H1 (cell line): ENCODE measurements around the gene FLT3. TPM values are rescaled to one million over a fixed set of nuclear protein-coding genes. Genes with fewer than 3 reads are reported as not detected.
A peak's percentile ranks its signal among the peaks of the same experiment; 100 is the strongest.

Experiments
- CTCF ChIA-PET: fragments of 300-600 bp; sonication (Branson Sonifier 250); formaldehyde crosslinking; loops from one replicate; lab custom pipeline; 2021; ENCODE audit not compliant: partially characterized antibody; lab: Charles Lee
- POLR2A ChIA-PET: fragments of 300-600 bp; sonication (Branson Sonifier 250); formaldehyde crosslinking; loops from one replicate; lab custom pipeline; 2021; ENCODE audit warnings: inconsistent platforms; ENCODE audit not compliant: partially characterized antibody; lab: Charles Lee
- DNase-seq, 2 experiments: peaks; one replicate each; pipeline versions ENCODE4 v3.0.0 to v3.0.0-alpha.2; 2010 to 2022; ENCODE audit warnings: low spot score in 2 of 2, low read depth in 1 of 2, mixed read lengths in 1 of 2
- FAIRE-seq: peaks from 2 replicates; lab custom pipeline; 2011; peaks lifted over from hg19 to GRCh38; lab: Jason Lieb, UNC
- H2AFZ ChIP-seq: 2 replicates; pipeline ENCODE4 v1.8.1; 2012; ENCODE audit warnings: low read length, inconsistent platforms
- H2AK5ac ChIP-seq: 2 replicates; pipeline ENCODE4 v1.6.1; 2013; ENCODE audit warnings: low read depth, low read length
- H2BK120ac ChIP-seq: replicated peaks from 2 replicates; pipeline ENCODE3; 2013; ENCODE audit warnings: low read depth, low read length, inconsistent platforms
- H2BK12ac ChIP-seq: 2 replicates; pipeline ENCODE4 v1.6.1; 2013; ENCODE audit warnings: low read depth, low read length
- H2BK15ac ChIP-seq: 2 replicates; pipeline ENCODE4 v1.6.1; 2013; ENCODE audit warnings: low read length
- H2BK20ac ChIP-seq: 2 replicates; pipeline ENCODE4 v1.6.1; 2013; ENCODE audit warnings: low read length
- H2BK5ac ChIP-seq: 2 replicates; pipeline ENCODE4 v1.6.1; 2013; ENCODE audit warnings: low read depth, low read length
- H3K14ac ChIP-seq: 2 replicates; pipeline ENCODE4 v1.6.1; 2013; ENCODE audit warnings: inconsistent platforms; ENCODE audit not compliant: insufficient read length
- H3K18ac ChIP-seq: 2 replicates; pipeline ENCODE4 v1.6.1; 2013; ENCODE audit warnings: low read length; ENCODE audit errors: extremely low read depth
- H3K23ac ChIP-seq: 2 replicates; pipeline ENCODE4 v1.6.1; 2013; ENCODE audit warnings: inconsistent platforms; ENCODE audit not compliant: insufficient read length
- H3K23me2 ChIP-seq: 2 replicates; pipeline ENCODE4 v1.6.1; 2013; ENCODE audit warnings: low read depth, low read length
- H3K27ac ChIP-seq: 2 replicates; pipeline ENCODE4 v1.6.1; 2011; ENCODE audit warnings: low read depth, low read length, inconsistent platforms
- H3K27me3 ChIP-seq, 4 experiments: replicated peaks in 1 of 4; 1 replicate in 1 of 4; 2 replicates in 3 of 4; pipeline versions ENCODE4 v1.6.1 to v1.8.1; 2011 to 2013; ENCODE audit warnings: low read length in 3 of 4, mild to moderate bottlenecking in 3 of 4, inconsistent platforms in 2 of 4, mixed read lengths in 2 of 4, moderate library complexity in 1 of 4; ENCODE audit not compliant: control insufficient read depth in 3 of 4, insufficient read depth in 3 of 4; ENCODE audit errors: extremely low read depth in 1 of 4
- H3K36me3 ChIP-seq, 4 experiments: 2 replicates each; pipeline versions ENCODE4 v1.6.1 to v1.8.1; 2011 to 2013; ENCODE audit warnings: mild to moderate bottlenecking in 4 of 4, low read length in 3 of 4, moderate library complexity in 2 of 4, control low read depth in 1 of 4, inconsistent platforms in 1 of 4; ENCODE audit not compliant: insufficient read depth in 4 of 4, control insufficient read depth in 2 of 4
- H3K4ac ChIP-seq: replicated peaks from 2 replicates; pipeline ENCODE3; 2013; ENCODE audit warnings: low read length, low read depth, mixed read lengths, inconsistent platforms; ENCODE audit not compliant: insufficient read length
- H3K4me1 ChIP-seq, 4 experiments: replicated peaks in 1 of 4; 1 replicate in 1 of 4; 2 replicates in 3 of 4; pipeline versions ENCODE4 v1.6.1 to v1.8.1; 2011 to 2013; ENCODE audit warnings: low read length in 3 of 4, inconsistent platforms in 2 of 4, mixed read lengths in 1 of 4; ENCODE audit not compliant: insufficient read depth in 4 of 4, control insufficient read depth in 3 of 4
- H3K4me2 ChIP-seq, 2 experiments: 2 replicates each; pipeline versions ENCODE4 v1.6.1 to v1.8.1; 2011 to 2013; ENCODE audit warnings: low read depth in 2 of 2, low read length in 2 of 2, control low read depth in 1 of 2, inconsistent platforms in 1 of 2, mild to moderate bottlenecking in 1 of 2; ENCODE audit not compliant: insufficient read depth in 1 of 2
- H3K4me3 ChIP-seq, 4 experiments: fragments of 200-600, 300-600 bp in 1 of 4; sonication (generic), shearing (Covaris generic), sonication (Bioruptor Twin) in 1 of 4; 2 replicates each; pipeline versions ENCODE4 v1.5.1 to v1.8.1; 2011 to 2016; ENCODE audit warnings: low read length in 4 of 4, low read depth in 3 of 4, control low read depth in 2 of 4, inconsistent platforms in 2 of 4, mild to moderate bottlenecking in 2 of 4, mixed read lengths in 1 of 4, moderate library complexity in 1 of 4; ENCODE audit not compliant: insufficient read depth in 2 of 4; ENCODE audit errors: extremely low read depth in 1 of 4
- H3K56ac ChIP-seq: replicated peaks from 2 replicates; pipeline ENCODE3; 2013; ENCODE audit warnings: low read depth, mild to moderate bottlenecking, mixed read lengths, low read length, inconsistent platforms; ENCODE audit not compliant: insufficient read length
- H3K79me1 ChIP-seq: 2 replicates; pipeline ENCODE4 v1.6.1; 2013; ENCODE audit warnings: low read depth, low read length, control low read depth
- H3K79me2 ChIP-seq, 2 experiments: 2 replicates each; pipeline versions ENCODE4 v1.6.1 to v1.8.1; 2012 to 2013; ENCODE audit warnings: low read length in 2 of 2, mild to moderate bottlenecking in 2 of 2, inconsistent platforms in 1 of 2; ENCODE audit not compliant: insufficient read depth in 2 of 2, control insufficient read depth in 1 of 2
- H3K9ac ChIP-seq, 4 experiments: replicated peaks in 1 of 4; 1 replicate in 1 of 4; 2 replicates in 3 of 4; pipeline versions ENCODE4 v1.6.1 to v1.8.1; 2011 to 2013; ENCODE audit warnings: low read depth in 3 of 4, low read length in 3 of 4, control low read depth in 2 of 4, mild to moderate bottlenecking in 2 of 4, moderate library complexity in 2 of 4, inconsistent platforms in 1 of 4; ENCODE audit errors: extremely low read depth in 1 of 4
- H3K9me3 ChIP-seq, 2 experiments: 2 replicates each; pipeline versions ENCODE4 v1.6.1 to v1.8.1; 2012 to 2013; ENCODE audit warnings: mild to moderate bottlenecking in 2 of 2, moderate library complexity in 2 of 2, control low read depth in 1 of 2, inconsistent platforms in 1 of 2, low read depth in 1 of 2, low read length in 1 of 2, mixed read lengths in 1 of 2; ENCODE audit not compliant: insufficient read depth in 2 of 2
- H4K20me1 ChIP-seq, 2 experiments: replicated peaks in 1 of 2; 2 replicates each; pipeline versions ENCODE3 to v1.8.1; 2011 to 2013; ENCODE audit warnings: inconsistent platforms in 2 of 2, low read length in 2 of 2, mild to moderate bottlenecking in 1 of 2; ENCODE audit not compliant: insufficient read depth in 2 of 2, control insufficient read depth in 1 of 2
- H4K5ac ChIP-seq: 2 replicates; pipeline ENCODE4 v1.6.1; 2013; ENCODE audit warnings: low read length, low read depth, mixed read lengths, inconsistent platforms; ENCODE audit not compliant: insufficient read length
- H4K8ac ChIP-seq: 2 replicates; pipeline ENCODE4 v1.8.0; 2013; ENCODE audit warnings: mild to moderate bottlenecking, moderate library complexity, low read length, inconsistent platforms; ENCODE audit not compliant: insufficient read depth; ENCODE audit errors: extremely low read depth
- H4K91ac ChIP-seq: replicated peaks from 2 replicates; pipeline ENCODE3; 2013; ENCODE audit warnings: low read length, mixed read lengths, inconsistent platforms; ENCODE audit not compliant: insufficient read length
- BCL11A ChIP-seq, 2 experiments: IDR thresholded peaks; one replicate each; pipeline ENCODE4 v1.6.1; 2011; ENCODE audit warnings: low read depth in 2 of 2, low read length in 2 of 2, mild to moderate bottlenecking in 2 of 2
- CBX5 ChIP-seq: fragments of 300-800, 300-1000 bp; sonication (generic); IDR thresholded peaks from 2 replicates; pipeline ENCODE4 v1.7.1; 2016; ENCODE audit warnings: antibody characterized with exemption, low read length, low read depth
- CBX8 ChIP-seq: fragments of 300-800, 300-1000 bp; sonication (generic); IDR thresholded peaks from 2 replicates; pipeline ENCODE4 v1.7.1; 2016; ENCODE audit warnings: low read depth, low read length, borderline replicate concordance
- KDM1A ChIP-seq: fragments of 200-600, 300-600 bp; sonication (generic); IDR thresholded peaks from 2 replicates; pipeline ENCODE4 v1.7.1; 2016; ENCODE audit warnings: mild to moderate bottlenecking, low read length, borderline replicate concordance
- KDM5A ChIP-seq: fragments of 200-600 bp; IDR thresholded peaks from 2 replicates; pipeline ENCODE4 v1.7.1; 2012; ENCODE audit warnings: mild to moderate bottlenecking, low read length, inconsistent platforms, mixed read lengths
- NRF1 ChIP-seq: IDR thresholded peaks from 2 replicates; pipeline ENCODE4 v1.6.1; 2011; ENCODE audit warnings: mild to moderate bottlenecking, low read depth, low read length, improper control_type of control experiment
- PHF8 ChIP-seq: fragments of 200-600 bp; sonication (generic); conservative IDR thresholded peaks from 2 replicates; pipeline ENCODE4 v1.7.1; 2012; ENCODE audit warnings: low read depth, mild to moderate bottlenecking, inconsistent platforms, low read length, moderate library complexity
- POLR2A ChIP-seq, 2 experiments: IDR thresholded peaks; 1 replicate in 1 of 2; 2 replicates in 1 of 2; pipeline ENCODE4 v1.6.1; 2011; ENCODE audit warnings: low read depth in 2 of 2, low read length in 2 of 2, mild to moderate bottlenecking in 2 of 2; ENCODE audit errors: control extremely low read depth in 1 of 2
- POLR2AphosphoS5 ChIP-seq: IDR thresholded peaks from 2 replicates; pipeline ENCODE4 v1.6.1; 2011; ENCODE audit warnings: low read depth, low read length
- TAF7 ChIP-seq: optimal IDR thresholded peaks from 2 replicates; pipeline ENCODE3; 2011; ENCODE audit warnings: low read depth, mild to moderate bottlenecking, inconsistent platforms, low read length, moderate library complexity, borderline replicate concordance
- WGBS, 2 experiments: shearing (Covaris generic) in 1 of 2; methylation state at CpG; one replicate each; pipeline versions ENCODE4 v1.1.6 to v1.1.7; 2013 to 2015; ENCODE audit warnings: low lambda C conversion rate in 2 of 2, mixed read lengths in 2 of 2, inconsistent platforms in 1 of 2, low coverage in 1 of 2, missing lambda C conversion rate in 1 of 2; ENCODE audit not compliant: insufficient replicate concordance in 2 of 2, insufficient coverage in 1 of 2, insufficient read length in 1 of 2; ENCODE audit errors: extremely low coverage in 1 of 2, missing lambda C conversion rate in 1 of 2; 5-methylcytosine and 5-hydroxymethylcytosine counted together
- polyA plus RNA-seq, 7 experiments: library from polyadenylated mRNA; depleted of rRNA in 3 of 7; stranded (reverse) in 5 of 7; unstranded in 2 of 7; fragments of >200 nt in 5 of 7; fragments of 200-250 nt in 2 of 7; gene quantifications; 1 replicate in 5 of 7; 2 replicates in 1 of 7; 4 replicates in 1 of 7; pipeline versions ENCODE4 v1.2.1 to v1.2.3, GENCODE V29; 2011 to 2013; ENCODE audit warnings: missing spikeins in 2 of 7, mixed read lengths in 2 of 7
- total RNA-seq: library from RNA; stranded (reverse); fragmentation: NEBNext Ultra II Directional; extraction: Animal tissue kit (Norgen Biotek cat#: 25700); gene quantifications from 2 replicates; pipeline ENCODE4 v1.2.1, GENCODE V29; 2021
- TF ChIP-seq, protein P1 (sequence below): IDR thresholded peaks from 2 replicates; pipeline ENCODE4 v1.6.1; 2011; ENCODE audit warnings: low read depth, mild to moderate bottlenecking, low read length; ENCODE audit not compliant: insufficient read depth

FLT3 gene
- total and polyA plus RNA-seq, 2 of the 8 experiments (the other 6 are each of a cell fraction or from before 2014, with no cell fraction given) = 0.44 to 0.71 TPM

DNA sequence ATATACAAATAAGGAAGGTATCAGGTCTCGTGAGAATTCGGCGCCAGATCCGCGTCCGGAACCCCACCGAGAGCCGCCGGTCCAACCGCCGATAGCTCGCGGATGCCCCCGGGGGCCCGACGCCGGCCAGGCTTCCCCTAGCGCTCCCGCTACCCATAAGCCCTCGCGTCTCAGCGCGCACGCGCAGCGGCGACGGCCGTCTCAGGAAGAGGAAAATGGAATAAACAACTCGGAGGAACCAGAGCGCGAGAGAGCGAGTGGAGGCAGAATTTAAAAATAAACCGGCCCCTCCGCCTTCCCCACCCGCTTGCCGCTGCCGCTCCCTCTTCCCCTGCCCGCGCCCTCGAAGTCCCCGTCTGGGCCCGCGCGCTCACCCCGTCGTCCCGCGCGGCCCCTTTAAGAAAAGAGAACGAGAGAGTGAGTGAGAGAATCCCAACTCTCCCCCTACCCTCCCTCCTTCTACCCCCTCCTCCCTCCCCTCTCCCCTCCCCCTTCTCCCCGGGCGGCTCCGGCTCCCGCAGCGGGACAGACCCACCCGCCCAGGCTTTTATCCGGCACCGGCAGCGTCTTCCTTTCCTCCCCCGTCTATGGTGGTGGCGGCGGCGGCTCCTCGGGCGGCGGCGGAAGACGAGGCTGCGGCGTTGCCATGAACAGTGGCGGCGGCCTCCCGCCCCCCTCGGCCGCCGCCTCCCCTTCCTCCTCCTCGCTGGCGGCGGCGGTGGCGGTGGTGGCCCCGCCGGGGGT is 37.8 kb upstream of the FLT3 start, which contains the start of gene PAN3:
PAN3 (plus strand) TSS at position 534 of the 744 bp plus-strand sequence; CDS start at position 647, 113 bp downstream.
- ChIA-PET CTCF (interaction anchor here (1.6 kb wide), 1 partner anchor 9 kb away, joined by 5 read pairs; no protein-coding TSS in a partner anchor), POLR2A (interaction anchor here (0.7 to 1.9 kb wide), 5 partner anchors 9 to 91 kb away, joined by 3 to 5 read pairs (median 4); no protein-coding TSS in a partner anchor)
- no peaks in the 10 kb centered on the region; the same call in 1 of the 2 replicates for H3K79me1 ChIP-seq
- no peaks in the 10 kb centered on the region for H3K27me3 ChIP-seq
- H4K20me1 ChIP-seq = peaks cover 0 to 5% of the 10 kb centered on the region in 2 experiments
- H3K4me2 ChIP-seq = peak within 1 kb of the TSS; percentile 88 to 90
- no peak for FAIRE-seq
- peaks cover 11 to 51% of the 10 kb centered on the region in 2 experiments; a peak in 3 of 4 replicates for H3K79me2 ChIP-seq
- H2BK15ac ChIP-seq = no peak within 1 kb of the TSS
- no peak within 1 kb of the TSS for H2BK20ac ChIP-seq
- H4K5ac ChIP-seq = peak within 1 kb of the TSS; percentile 70
- peaks cover 0 to 11% (median 6%) of the 10 kb centered on the region in 4 experiments; a peak in 5 of 7 replicates for H3K4me1 ChIP-seq
- H4K8ac ChIP-seq = peak within 1 kb of the TSS; percentile 83
- H3K9me3 ChIP-seq = no peaks in the 10 kb centered on the region
- H3K9ac ChIP-seq = peak within 1 kb of the TSS; percentile 62 to 86 (median 74)
- H3K36me3 ChIP-seq = no peaks in the 10 kb centered on the region
- H3K18ac ChIP-seq = peak within 1 kb of the TSS; percentile 78
- 1% methylated on average over 55 of the region's 84 CpGs; no CpG with 5 or more reads in 1 of the 2 experiments for WGBS, 2 experiments
- no peak within 1 kb of the TSS for H2BK120ac ChIP-seq
- H2AFZ ChIP-seq = peak within 1 kb of the TSS; percentile 33; the same call in 1 of the 2 replicates
- peaks cover 6% of the 10 kb centered on the region; the same call in 1 of the 2 replicates for H3K23me2 ChIP-seq
- peak; percentile 72 to 95 for DNase-seq
- peak within 1 kb of the TSS; percentile 65 for H4K91ac ChIP-seq
- peak within 1 kb of the TSS; percentile 84; the same call in 1 of the 2 replicates for H2BK12ac ChIP-seq
- peak within 1 kb of the TSS; percentile 73 for H3K56ac ChIP-seq
- no peak within 1 kb of the TSS for H3K23ac ChIP-seq
- H3K14ac ChIP-seq = no peak within 1 kb of the TSS
- peak within 1 kb of the TSS; percentile 92 for H2BK5ac ChIP-seq
- no peak within 1 kb of the TSS for H3K4ac ChIP-seq
- peak within 1 kb of the TSS; percentile 91 for H3K27ac ChIP-seq
- no peak within 1 kb of the TSS for H2AK5ac ChIP-seq
- peak within 1 kb of the TSS; percentile 77 to 93 (median 92) for H3K4me3 ChIP-seq
- TF ChIP-seq CBX5 (no peak), POLR2AphosphoS5 (peak; percentile 60; the same call in 1 of the 2 replicates), POLR2A (IDR thresholded peaks at IDR 0.05; ENCODE audit: control extremely low read depth in 1 of 2, low read depth in 2 of 2, low read length in 2 of 2) (peak; percentile 69 to 87), TAF7 (peak; percentile 46), CBX8 (no peak), KDM1A (peak; percentile 70), BCL11A (IDR thresholded peaks at IDR 0.05; ENCODE audit: low read depth in 2 of 2, low read length in 2 of 2) (no peak), KDM5A (no peak), NRF1 (peak; percentile 75), PHF8 (peak; percentile 72)
- TF ChIP-seq, protein P1, sequence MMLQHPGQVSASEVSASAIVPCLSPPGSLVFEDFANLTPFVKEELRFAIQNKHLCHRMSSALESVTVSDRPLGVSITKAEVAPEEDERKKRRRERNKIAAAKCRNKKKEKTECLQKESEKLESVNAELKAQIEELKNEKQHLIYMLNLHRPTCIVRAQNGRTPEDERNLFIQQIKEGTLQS = no peak
